NCI-H187 (cell line): Measurements from ENCODE around the gene RAET1E.
A peak's percentile ranks its signal among the peaks of the same experiment; 100 is the strongest.
"Not testable (repeated sequence)": the region's sequence is repeated elsewhere in the genome, so short reads cannot be mapped to it uniquely, and the experiment has no call there.

Experiments used
- DNase-seq, 2 experiments: peaks; one replicate each; lab custom pipeline; 2025; lab: John Stamatoyannopoulos, UW

RAET1E gene

GRCh38 chr6:149909701-149910470, 12.0 kb upstream of the RAET1E start:
- no peak for DNase-seq

DNA sequence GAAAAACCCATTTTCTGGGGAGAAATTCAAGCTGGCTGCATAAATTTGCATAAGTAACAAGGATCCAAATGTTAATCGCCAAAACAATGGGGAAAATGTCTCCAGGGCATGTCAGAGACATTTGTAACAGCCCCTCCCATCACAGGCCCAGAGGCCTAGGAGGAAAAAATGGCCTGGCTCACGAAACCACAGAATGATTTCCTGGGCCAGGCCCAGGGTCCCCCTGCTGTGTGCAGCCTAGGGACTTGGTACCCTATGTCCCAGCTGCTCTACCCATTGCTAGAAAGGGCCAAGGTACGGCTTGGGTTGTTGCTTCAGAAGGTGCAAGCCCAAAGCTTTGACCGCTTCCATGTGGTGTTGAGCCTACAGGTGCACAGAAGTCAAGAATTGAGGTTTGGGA, 10.6 kb upstream of the RAET1E start:
- not testable (repeated sequence) for DNase-seq

DNA sequence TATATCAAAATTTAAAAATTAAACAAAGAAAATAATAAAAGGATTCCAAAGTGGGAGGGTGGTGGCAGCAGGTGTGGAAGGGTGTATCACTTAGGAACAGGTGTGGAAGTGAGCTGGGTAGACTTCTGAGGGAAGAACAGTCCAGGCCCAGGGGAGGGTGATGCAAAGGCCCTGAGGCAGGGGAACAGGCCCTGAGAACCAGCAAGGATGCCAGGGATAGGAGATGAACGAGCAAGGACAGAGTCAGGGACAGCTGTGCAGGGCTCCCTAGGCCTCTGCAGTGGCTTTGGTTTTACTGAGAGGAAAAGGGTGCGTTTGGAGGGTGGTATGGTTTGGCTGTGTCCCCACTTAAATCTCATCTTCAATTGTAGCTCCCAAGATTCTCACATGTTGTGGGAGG, 9.4 kb upstream of the RAET1E start:
- DNase-seq, result no peak

- no peak for DNase-seq
Observed at GRCh38 chr6:149906405-149906804, 8.5 kb upstream of the RAET1E start.

DNA sequence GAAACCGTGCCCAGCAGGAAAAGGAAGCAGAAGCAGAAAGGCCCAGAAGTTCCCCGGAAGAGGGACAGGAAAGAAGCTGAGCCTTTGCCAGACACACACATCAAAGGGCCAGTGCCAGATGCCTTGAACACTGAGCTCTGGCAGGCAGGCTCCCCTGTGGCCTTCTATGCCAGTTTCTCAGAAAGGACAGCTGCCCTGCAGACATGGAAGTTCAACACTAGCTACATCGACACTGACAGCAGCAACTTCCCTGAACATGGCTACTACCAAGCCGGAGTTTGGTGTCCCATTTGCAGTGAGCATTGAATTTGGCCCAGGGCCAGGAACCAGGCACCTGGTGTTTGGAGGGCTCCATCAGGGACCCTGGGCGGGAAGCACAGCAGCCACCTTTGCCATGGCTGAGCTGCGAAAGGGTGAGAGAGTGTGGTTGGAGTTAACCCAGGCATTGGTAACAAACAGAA, 8.0 kb upstream of the RAET1E start:
- no peak for DNase-seq

- DNase-seq, result no peak
Observed at GRCh38 chr6:149905371-149905910, 7.5 kb upstream of the RAET1E start.

DNA sequence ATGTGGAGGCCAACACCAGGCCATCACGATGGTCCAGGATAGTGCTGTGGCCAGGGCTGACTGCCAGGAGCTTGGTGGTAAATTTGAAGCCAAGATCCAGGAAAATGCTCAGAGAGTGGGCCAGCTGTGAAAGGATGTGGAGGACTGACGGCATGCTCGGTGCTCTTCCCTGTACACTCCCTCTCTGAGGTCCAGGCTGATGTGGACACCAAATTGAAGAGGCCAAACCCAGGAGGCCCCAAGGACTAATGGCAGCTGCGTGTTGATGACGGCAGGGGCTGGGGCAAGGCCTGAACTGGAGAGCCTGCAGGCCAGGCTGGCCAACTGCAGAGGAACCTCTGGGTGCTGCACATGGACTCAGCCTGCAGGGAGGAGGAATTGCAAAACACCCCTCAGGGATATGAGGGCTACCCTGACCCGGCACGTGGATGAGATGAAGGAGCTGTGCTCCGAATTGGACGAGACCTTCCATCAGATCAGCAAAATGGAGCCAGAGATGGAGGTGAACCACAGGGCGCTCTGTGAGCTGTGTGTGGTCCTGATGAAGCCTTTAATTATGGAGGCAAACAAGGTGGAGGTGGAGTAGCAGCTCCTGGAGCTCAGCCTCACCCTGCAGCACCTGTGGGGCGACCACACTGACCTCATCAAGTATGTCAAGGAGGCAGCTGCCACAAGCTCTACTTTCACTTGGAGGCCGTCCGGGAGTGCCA, 6.9 kb upstream of the RAET1E start:
- no peak for DNase-seq

GRCh38 chr6:149903938-149904611, 6.2 kb upstream of the RAET1E start:
- DNase-seq, result peak in 1 of 2 experiments; percentile 38

GRCh38 chr6:149901444-149902140, 3.7 kb upstream of the RAET1E start:
- no peak for DNase-seq

DNA sequence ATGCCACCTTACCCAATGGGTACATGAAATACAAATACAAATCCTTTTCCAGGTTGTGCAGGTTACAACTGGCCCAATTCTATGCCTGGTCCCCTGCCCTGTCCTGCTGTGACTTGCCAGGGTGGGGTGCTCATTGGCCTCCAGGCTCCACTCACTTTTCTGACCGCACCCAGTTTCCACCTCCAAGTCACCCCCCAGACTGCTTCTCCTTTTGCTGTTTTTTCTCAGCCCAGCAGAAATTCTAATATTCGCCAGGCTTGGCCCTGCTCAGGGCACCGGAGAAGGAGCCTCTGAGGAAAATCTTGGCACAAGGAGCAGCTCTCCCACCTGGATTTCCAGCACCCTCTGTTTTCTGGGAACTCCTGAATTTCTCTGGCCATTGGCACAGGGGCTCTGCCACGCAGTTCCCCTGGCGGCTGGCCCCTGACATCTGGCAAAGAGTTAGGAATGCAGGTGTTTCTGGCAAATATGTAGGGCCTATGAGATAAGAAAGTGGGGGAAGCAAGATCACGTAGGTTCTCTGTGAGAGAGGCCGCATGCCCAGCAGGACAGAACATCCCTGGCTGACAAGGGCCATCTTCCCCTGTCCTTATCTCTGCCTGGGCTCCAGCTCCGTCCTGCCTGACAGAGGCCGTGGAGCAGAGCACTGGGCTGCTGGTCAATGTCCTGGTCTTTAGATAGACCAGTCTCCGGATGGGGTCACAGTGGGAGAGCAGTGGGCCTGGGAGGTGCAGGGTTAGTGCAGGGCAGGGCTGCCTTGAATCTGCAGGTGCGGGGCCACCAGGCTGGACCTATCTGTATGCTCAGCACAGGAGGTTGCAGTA, 2.9 kb upstream of the RAET1E start:
- DNase-seq, result no peak

- no peak for DNase-seq
Observed at GRCh38 chr6:149899926-149900619, 2.2 kb upstream of the RAET1E start.

DNA sequence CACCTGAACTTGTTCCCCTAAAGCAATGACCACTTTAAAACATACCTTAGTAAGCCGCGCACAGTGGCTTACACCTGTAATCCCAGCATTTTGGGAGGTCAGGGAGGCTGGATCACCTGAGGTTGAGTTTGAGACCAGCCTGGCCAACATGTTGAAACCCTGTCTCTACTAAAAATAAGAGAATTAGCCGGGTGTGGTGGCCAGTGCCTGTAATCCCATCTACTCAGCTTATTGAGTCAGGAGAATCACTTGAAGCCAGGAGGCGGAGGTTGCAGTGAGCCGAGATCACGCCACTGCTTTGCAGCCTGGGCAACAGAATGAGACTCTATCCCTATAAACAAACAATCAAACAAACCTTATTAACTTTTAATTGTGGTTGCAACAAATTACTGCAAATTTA, 1.6 kb upstream of the RAET1E start:
- DNase-seq, result no peak

- DNase-seq, result no peak
Observed at GRCh38 chr6:149898966-149899365, 1.1 kb upstream of the RAET1E start.

GRCh38 chr6:149897015-149897697, 757 bp downstream of the RAET1E start:
- no peak for DNase-seq

- no peak for DNase-seq
Observed at GRCh38 chr6:149896491-149896890, 1.4 kb downstream of the RAET1E start.

DNA sequence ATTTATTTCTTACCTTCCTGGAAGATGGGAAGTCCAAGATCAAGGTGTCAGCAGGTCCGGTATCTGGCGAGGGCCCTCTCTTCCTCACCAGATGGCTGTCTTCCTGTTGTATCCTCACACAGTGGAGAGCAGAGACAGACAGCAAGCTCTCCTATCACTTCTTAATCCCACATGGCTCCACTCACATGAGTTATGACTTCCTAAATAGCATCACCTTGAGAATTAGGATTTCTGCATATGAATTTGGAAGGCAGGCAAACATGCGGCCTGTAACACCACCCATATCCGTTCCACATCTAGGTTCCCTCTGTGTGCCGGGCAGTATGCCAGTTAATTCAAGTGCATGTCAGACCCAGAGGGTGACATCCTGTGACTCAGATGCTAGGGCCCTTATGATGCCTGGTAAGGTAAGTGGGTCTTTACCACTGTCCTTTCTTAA, 2.1 kb downstream of the RAET1E start:
- DNase-seq, result no peak

DNA sequence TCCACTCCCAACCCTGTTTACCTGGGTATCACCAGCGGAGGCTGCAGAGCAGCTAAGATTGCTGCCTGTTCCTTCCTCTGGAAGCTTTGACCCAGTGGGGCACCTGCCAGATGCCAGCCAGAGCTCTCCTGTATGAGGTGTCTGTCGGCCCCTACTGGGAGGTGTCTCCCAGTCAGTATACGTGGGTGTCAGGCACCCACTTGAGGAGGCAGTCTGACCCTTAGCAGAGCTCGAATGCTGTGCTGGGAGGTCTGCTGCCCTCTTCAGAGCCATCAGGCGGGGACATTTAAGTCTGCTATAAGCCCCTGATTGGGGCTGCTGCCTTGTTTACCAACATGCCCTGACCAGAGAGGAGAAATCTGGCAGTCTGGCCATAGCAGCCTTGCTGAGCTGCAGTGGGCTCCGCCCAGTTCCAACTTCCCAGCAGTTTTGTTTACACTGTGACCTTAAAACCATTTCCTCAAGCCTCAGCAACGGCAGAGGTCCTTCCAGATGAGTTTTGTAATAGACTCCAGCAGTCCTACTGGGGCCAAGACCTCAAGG, 2.8 kb downstream of the RAET1E start:
- DNase-seq, result no peak

GRCh38 chr6:149891864-149892263, 6.0 kb downstream of the RAET1E start:
- DNase-seq, result not testable (repeated sequence)

DNA sequence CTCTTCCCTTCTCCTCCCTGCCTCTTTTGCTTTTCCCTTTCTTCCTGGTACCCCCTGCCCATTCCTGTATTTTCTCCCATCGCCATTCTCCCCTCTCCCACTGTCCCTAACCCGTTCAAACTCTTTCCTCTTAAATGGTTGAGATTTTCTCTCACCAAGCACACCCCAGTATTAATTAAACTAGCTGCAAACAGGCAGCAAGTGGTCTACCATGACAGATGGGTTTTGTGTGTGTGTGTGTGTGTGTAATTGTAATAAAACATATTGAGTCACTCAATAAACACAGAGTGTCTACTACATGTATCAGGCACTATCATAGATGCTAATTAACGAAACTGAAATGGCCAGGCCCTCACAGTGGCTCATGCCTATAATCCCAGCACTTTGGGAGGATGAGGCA, 6.7 kb downstream of the RAET1E start:
- DNase-seq, result no peak
